HS-27A (cell line): ENCODE measurements around the gene ZYX.
"Not testable (repeated sequence)": the region's sequence is repeated elsewhere in the genome, so short reads cannot be mapped to it uniquely, and the experiment has no call there.

Experiments used
- DNase-seq: peaks from one replicate; pipeline ENCODE4 v3.0.0-alpha.2; 2012; ENCODE audit warnings: low read depth, missing footprints

Gene ZYX

DNA sequence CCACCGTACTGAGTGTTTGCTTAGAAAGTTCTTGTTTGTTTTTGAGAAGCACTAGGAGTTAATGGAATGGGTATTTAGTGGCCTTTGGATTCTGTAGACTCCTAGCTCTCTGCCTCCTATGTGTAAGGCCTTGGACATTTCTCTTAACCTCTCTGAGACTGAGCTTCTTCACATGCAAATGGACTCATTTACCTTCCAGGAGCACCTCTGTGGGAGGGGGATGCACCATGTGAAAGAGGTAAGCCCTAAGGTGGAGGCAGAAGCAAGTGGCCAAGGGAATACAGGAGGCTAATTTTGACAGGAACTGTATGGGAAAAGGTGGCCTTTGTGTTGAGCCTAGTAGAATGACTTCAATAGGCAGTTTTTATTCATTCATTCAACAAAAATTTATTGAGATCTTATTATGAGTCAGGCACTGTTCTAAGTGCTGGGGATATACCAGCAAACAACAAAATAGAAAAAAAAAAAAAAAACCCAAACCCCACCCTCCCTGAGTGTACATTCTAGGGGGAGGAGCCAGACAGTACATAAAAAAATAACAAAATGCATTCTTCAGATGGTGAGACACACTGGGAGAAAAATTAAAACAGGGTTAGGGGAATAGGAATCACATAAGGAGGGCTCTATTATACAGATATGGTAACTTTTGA is 36.7 kb downstream of the ZYX start:
- no peak for DNase-seq

DNA sequence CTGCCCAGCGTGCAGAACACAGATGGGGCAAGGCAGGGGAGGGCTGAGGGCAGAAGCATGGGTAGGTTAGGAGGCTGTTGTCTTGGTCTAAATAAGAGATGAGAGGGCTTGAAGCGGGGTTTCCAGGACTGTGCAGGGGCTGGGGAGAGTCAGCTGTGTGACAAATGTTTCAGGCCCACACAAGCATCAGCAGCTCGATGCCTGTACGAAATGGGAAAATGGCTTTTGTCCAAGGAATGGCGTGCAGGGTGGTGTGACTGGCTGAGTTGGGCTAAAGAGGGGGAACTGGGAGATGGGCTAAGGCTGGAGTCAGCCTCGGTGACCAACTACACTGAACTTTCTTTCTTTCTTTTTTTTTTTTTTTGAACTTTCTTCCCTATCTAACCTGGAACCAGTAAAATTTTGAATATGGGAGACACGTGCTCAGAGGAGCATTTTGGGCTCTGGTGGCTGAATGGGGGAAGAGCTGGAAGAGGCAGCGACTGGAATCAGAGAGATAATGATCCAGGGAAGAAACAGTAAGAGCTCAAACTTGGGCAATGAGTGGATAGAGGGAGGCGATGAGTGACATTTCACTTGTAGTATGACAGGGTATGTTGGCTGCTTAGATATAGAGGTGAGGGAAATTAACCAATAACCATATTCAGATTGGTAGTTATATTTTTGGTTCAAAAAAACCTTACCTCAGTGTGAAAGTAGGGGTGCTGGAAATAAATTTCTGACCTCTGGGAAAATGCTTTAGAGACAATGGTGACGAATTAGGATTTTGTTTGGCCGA is 37.7 kb downstream of the ZYX start:
- DNase-seq: no peak

DNA sequence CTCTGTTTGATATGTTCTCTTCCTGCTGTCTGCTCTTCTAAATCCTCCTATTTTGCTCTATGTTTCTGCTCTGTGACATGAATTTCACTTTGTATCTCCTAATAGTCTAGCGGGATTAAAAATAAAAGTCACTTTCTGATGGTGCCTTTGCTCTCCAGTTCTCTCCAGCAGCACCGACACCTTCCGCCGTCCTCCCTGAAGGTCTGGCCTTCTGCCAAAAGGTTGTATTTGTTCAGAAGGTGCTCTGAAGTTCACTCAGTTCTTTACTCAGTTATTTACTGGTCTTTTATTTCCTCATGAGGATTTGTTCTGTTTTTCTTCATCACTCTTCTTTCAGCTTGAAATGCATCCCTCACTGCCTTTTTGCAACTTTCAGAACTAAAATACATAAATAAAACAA is 38.7 kb downstream of the ZYX start:
- no peak for DNase-seq

DNA sequence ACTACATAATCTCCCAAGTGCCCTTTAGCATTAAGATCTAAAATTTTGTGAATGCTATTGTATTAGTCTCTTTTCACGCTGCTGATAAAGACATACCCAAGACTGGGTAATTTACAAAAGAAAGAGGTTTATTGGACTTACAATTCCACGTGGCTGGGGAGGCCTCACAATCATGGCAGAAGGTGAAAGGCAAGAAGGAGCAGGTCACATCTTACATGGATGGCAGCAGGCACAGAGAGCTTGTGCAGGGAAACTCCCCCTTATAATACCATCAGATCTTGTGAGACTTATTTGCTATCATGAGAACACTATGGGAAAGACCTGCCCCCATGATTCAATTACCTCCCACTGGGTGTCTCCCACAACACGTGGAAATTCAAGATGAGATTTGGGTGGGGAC is 39.5 kb downstream of the ZYX start:
- DNase-seq: not testable (repeated sequence)

DNA sequence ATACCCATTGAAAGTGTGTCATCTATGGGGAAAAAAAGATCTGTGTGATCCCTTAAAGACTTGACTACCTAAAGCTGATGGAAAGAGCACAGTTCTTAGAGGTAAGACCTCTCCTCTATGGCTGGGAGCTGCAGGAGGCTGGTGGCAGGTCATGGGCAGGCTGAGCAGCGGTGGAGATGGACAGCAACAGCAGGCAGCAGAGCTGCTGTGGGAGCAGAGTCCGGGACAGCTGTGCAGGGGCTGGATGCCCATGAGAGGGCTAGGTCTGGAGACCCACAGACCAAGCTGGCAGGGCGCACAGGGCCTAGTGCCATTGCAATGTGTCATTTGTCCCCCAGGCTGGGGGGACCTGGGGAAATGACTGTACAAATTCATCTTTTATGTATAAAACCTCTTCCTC is 40.9 kb downstream of the ZYX start:
- no peak for DNase-seq

DNA sequence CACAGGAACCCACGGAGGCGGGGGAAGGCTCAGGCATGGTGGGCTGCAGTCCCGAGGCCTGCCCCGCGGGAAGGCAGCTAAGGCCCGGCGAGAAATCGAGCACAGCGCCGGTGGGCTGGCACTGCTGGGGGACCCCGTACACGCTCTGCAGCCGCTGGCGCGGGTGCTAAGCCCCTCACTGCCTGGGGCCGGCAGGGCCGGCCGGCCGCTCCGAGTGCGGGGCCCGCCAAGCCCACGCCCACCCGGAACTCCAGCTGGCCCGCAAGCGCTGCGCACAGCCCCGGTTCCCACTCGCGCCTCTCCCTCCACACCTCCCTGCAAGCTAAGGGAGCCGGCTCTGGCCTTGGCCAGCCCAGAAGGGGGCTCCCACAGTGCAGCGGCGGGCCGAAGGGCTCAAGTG is 43.3 kb downstream of the ZYX start:
- not testable (repeated sequence) for DNase-seq

DNA sequence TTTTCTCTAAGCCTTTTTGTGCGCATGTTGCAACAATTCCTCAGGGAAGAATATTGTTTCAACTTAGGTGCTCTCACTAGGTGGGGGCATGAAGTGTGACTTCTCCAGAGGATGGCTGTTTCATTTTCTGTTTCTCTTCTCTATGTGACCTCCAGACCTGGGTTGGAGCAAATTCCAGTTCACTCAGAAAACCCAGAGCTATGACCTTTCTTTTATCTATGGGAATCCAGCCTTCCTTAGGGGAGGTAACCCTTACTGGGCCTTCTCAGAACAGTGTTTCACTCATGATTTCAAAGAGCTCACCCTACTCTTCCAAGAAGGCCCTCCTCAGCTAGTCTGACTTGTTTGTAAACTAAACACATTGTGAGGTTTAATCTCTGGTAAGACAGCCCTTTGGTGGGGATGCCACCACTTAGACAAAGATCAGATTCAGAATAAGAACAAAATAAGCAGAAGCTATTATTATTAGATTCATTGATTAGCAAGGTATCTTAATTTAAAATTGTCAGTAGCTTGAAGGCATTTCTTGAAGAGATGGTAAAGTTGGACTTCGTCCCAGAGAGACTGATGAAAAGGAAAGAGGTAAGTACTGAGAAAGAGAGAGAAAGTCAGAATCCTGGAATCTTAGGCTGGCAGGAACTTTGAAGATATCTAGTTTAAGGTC is 45.5 kb downstream of the ZYX start:
- no peak for DNase-seq

DNA sequence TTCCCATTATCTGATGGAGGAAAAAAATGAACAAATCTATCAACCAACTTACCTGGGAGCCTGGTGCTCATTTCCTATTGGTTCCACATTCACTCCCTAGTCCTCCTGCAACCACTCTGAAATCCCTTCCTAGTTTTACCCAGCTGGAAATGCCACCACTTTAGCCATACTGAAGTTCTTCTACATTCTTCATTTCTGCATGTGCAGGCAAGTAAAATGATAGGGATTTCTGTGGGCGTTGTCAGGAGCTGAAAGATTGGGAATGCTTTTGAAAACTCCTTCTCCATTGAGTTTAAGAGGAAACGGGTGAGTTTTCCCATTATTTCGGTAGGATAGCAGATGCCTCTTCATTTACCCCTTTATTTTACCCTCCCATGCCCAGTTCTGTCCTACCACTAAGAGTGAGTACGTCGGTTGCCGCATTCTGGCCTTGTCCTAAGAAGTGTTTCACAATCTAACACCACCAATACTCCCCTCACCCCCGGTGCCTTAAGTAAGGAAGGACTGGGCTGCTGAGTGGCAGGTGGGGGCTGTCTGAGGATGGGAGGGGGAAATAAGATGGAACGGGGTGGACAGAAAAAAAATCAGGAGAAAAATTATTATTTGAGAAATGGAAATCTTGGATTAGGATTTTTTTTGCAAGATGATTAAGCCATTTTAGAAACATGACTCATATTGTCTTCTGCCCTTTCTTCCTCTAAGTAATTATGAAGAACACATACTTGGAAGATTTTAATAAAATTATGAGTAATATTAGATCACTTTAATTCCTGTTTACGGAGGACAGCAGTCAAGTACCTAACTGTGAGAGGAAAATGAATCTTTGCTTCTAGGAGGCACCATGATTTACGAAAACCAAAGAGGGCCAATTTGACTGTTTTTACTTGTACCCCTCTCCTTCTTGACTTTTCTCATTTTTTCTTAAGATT is 48.9 kb downstream of the ZYX start:
- DNase-seq: no peak

DNA sequence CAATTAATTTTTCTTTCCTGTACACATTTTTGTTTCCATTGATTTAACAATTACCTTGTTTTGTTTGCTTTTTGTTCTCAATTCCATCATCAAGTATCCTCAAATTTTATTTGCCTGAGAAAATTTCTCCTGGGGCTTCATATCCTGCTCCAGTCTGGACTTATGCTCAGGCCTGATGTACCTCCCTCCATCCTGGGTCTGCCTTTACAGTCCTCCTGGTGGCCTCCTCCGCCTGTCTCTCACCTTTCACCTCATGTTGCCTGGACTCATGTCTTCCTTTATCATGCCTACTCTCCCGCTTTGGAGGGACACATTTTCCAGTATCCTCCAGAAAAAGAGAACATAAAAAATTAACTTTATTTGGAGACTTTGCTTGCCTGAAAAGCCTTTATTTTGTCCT is 50.0 kb downstream of the ZYX start:
- no peak for DNase-seq

DNA sequence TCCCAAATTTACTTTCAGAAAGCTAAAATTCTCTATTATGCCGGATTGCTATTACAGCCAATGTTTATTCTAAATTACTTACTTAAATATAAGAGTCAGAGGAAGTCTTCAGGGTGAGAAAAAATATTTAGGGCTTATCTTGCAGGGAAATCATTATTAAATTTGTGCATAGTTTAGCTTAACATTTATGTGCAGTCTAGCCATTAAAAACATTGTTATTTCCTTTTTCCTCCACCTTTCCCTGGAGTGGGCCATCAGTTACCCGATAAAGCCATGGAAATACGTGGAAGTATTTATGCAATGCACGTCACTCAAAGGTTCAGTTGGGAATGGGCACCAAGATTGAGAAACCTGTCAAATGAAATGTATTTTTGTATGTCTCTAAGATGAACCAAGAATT is 52.6 kb downstream of the ZYX start:
- DNase-seq: no peak

DNA sequence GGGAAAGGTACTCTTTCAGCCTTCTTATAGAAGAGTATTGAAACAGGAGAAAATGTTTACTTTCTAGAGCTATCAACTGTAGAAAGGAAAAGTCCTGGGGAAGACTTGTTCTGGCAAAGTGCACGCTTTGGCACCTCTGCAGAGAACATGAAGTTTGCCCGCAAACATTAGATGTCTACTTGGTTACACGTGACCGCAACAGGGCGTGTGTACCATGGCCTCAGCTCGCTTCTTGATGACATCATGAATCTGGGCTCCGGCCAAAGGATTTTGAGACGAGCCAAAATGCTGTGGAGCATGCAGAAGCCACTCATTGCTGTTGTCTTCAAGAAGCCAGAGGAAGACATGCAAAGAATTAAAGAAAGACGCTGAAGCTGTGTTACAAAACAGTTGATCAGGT is 53.5 kb downstream of the ZYX start:
- DNase-seq: no peak

DNA sequence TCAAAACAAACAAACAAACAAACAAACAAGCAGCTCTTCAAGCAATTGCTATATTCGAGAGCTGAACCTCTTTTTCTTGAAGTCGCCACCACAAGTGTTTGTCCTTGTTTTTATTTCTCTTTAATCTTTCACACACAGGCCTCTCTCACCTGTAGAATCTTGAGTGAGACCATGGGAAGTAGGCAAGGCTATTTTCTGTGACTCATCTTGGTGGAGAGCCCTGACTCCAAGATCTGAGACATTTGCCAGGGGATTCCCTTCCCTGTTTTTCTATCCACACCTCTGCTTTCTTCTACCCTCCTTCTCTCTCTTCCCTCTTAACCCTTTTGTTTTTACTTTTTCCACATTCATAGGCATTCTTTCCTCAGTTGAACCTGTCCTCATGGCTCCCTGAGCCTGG is 54.1 kb downstream of the ZYX start:
- DNase-seq: no peak

DNA sequence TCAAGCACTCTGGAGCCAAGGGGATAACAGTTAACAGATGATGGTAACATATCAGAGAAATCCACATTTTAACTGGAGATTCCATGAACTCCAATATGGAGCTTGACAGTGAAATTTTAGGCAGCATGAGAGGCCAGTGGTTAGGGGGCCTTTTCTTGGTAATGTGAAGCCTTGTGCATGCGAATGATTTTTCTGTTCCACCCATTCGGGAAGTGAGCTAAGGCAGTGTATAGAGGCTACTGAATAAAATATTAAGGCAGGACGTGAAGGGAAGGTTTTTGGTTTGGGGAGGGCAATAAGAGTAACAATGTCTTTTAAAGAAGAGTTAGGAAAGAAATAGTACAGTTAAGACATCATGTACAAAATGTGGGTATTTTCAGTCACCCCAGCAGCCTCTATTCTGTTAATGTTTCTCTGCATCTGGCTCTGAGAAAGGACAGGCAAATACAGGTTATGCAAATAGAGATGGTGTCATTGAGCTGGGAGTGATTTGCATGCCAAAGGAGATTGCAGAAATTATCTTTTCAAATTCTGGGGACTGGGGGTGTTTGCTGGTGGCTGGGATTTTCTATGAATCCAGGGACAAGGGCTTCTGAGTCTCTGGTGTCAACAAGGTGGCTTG is 55.3 kb downstream of the ZYX start:
- no peak for DNase-seq

DNA sequence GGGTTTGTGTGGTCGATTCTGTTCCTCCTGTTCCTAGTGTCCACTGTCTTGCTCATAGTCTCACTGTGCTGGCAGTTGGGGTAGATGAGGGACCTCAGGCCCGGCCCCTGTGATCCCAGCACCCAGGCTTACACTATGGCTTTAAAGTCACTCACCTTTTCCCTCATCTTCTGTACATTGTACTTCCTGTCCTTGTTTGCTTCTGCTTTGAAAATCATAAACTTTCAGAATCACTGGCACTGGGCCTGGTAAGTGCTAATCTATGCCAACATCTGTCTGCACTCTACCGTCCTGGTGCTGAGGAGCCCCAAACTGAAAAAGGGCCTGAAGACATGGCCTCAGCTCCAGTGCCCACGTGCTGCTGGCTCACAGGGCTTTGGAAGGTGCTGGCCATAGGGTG is 56.4 kb downstream of the ZYX start:
- DNase-seq: no peak

DNA sequence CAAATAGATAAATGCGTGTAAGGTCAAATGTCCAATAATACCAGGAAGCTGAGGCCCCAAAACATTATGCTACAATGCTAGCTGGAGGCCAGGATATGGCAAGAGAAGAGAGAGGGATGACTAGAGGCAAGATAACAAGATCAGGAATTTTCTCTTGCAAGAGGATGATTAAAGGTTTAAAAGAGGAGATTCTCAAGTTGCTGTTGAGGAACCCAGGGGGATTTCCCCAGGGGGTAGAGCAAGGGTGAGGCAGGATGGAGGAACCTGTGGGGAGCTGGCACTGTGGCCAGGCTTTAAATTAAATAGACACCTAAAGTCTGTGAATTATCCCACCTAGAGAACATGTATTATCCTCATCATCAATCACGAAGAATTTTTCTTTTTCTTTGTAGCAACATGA is 58.7 kb downstream of the ZYX start:
- no peak for DNase-seq
